Measurements from ENCODE around the gene NOVA1.

GRCh38 chr14:26525085-26525484, 72.7 kb downstream of the NOVA1 start:
- TF ChIP-seq CTCF (conservative IDR thresholded peaks at IDR 0.05; ENCODE audit: low read depth, low read length) (no peak), RAD21 (IDR thresholded peaks at IDR 0.05; ENCODE audit: low read length) (no peak), CEBPB (IDR thresholded peaks at IDR 0.05; ENCODE audit: low read depth, low read length) (no peak), RFX5 (IDR thresholded peaks at IDR 0.05; ENCODE audit: low read depth, low read length) (no peak), POLR2A (IDR thresholded peaks at IDR 0.05; ENCODE audit: low read depth, low read length) (no peak), FOS (IDR thresholded peaks at IDR 0.05; ENCODE audit: low read depth, low read length) (no peak), MAFK (IDR thresholded peaks at IDR 0.05; ENCODE audit: low read depth, low read length) (no peak), RCOR1 (IDR thresholded peaks at IDR 0.05; ENCODE audit: insufficient replicate concordance, low read length) (no peak), SMC3 (IDR thresholded peaks at IDR 0.05; ENCODE audit: low read depth, low read length) (no peak), MAZ (IDR thresholded peaks at IDR 0.05; ENCODE audit: borderline replicate concordance, low read depth, low read length) (no peak)
- TF ChIP-seq, protein P1, sequence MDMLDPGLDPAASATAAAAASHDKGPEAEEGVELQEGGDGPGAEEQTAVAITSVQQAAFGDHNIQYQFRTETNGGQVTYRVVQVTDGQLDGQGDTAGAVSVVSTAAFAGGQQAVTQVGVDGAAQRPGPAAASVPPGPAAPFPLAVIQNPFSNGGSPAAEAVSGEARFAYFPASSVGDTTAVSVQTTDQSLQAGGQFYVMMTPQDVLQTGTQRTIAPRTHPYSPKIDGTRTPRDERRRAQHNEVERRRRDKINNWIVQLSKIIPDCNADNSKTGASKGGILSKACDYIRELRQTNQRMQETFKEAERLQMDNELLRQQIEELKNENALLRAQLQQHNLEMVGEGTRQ (IDR thresholded peaks at IDR 0.05; ENCODE audit: low read depth, low read length), result no peak
- TF ChIP-seq, protein P2, sequence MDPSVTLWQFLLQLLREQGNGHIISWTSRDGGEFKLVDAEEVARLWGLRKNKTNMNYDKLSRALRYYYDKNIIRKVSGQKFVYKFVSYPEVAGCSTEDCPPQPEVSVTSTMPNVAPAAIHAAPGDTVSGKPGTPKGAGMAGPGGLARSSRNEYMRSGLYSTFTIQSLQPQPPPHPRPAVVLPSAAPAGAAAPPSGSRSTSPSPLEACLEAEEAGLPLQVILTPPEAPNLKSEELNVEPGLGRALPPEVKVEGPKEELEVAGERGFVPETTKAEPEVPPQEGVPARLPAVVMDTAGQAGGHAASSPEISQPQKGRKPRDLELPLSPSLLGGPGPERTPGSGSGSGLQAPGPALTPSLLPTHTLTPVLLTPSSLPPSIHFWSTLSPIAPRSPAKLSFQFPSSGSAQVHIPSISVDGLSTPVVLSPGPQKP (IDR thresholded peaks at IDR 0.05; ENCODE audit: borderline replicate concordance, low read depth, low read length), result no peak
